NOMO-1 (cell line): ENCODE data around the gene GALNT14.
"Not testable (repeated sequence)": the region's sequence is repeated elsewhere in the genome, so short reads cannot be mapped to it uniquely, and the experiment has no call there.

ENCODE experiments used
- DNase-seq, 2 experiments: peaks; one replicate each; lab custom pipeline; 2025; ENCODE audit not compliant: unreplicated experiment in 2 of 2; lab: John Stamatoyannopoulos, UW

GALNT14 gene

DNA sequence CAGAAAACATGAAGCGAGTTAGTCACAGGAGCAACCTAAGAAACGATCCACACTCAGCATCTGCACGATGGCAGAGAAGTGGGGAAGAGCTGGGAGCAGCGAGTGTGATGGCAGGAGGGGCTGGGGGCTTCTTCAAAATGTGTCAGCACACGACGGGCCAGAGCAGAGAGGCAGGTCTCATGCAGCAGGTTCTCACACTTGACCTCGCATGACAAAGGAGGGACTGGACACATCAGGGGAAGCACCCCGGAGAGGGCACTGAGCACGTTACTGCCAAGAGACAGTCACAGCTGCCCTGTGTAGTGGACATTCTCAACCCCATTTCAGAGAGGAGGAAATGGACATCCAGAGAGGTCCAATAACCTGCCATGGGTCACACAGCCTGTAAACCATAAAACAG is 226.9 kb downstream of the GALNT14 start:
- no peak for DNase-seq

GRCh38 chr2:30910686-30911085 is 227.6 kb downstream of the GALNT14 start:
- DNase-seq = no peak

- DNase-seq = not testable (repeated sequence)
Observed at GRCh38 chr2:30904437-30904836, 233.8 kb downstream of the GALNT14 start.

DNA sequence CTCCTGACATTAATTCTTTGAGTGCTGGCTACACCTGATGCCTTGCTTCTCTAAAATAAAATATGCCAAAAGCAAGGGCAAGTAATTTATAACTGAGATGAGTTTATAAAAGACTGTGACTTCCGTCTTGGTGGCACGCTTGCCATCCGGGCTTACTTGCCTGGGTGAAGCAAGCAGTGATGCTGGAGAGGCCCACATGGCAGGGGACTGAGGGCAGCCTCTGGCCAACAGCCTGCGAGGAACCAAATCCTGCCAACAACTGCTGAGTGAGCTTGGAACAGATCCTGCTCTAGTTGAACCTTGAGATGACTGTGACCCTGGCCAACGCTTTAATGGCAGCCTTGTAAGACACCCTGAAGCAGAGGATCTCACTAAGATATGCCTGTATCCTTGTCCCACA is 234.9 kb downstream of the GALNT14 start:
- DNase-seq = no peak

GRCh38 chr2:30900381-30900780 is 237.9 kb downstream of the GALNT14 start:
- DNase-seq = no peak

- no peak for DNase-seq
Observed at GRCh38 chr2:30899516-30900054, 238.7 kb downstream of the GALNT14 start.

- no peak for DNase-seq
Observed at GRCh38 chr2:30897539-30897938, 240.7 kb downstream of the GALNT14 start.

DNA sequence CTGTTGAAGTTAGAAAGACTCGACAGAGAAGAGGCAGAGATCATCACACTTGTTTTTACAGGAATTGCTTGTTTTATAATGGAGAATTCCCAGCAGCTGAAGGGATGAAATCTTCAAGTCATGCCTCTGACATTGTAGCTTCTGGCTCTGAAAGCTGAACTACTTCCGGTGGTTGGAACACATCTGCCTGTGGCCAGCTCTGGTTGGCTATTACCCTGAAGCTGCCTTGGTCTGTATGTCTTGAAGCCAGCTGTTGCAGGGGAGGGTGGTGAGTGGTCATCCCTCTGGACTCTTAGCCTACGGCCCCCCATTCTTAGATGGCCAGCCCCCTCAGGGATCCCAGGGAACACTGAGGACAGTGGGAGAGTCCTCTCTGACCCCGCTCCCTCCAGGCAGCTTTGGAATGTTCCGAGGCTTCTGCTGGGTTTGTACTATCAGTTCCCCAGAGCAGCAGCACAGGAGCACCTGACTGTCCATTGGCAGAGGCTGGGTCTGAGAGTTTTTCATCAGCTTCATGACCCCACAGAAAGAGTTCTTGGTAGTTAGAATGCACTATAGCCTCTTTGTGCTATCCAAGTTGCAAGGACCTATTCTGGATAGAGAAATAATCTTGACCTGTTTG is 243.6 kb downstream of the GALNT14 start:
- no peak for DNase-seq

DNA sequence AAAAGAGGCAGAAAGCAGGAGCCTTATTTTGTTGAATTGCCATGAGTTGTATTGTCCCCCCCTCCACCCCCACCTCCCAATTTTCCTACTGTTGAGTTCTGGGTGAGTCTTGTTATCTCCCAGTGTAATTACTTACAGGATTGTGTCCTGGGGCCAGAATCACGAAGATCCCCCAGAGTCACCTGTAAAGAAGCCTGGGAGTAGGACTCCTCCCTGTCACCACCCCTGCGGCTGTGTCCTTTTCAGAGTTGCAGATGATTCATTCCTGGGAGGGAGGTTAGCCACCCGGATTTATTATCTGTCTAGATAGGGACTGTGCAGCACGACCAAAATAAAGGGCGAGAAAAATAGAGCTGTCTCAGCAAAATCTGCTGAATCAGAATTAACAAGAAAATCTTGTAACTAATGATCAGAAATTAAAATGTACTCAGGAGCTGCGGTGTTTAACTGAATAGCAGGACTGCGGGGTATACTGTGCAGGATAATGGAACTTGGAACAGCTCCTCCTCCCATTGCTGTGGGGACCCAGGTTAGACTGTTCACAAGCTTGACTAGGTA is 249.3 kb downstream of the GALNT14 start:
- DNase-seq = no peak

- DNase-seq = no peak
Observed at GRCh38 chr2:30886080-30886479, 252.2 kb downstream of the GALNT14 start.

- DNase-seq = no peak
Observed at GRCh38 chr2:30883822-30884221, 254.4 kb downstream of the GALNT14 start.

DNA sequence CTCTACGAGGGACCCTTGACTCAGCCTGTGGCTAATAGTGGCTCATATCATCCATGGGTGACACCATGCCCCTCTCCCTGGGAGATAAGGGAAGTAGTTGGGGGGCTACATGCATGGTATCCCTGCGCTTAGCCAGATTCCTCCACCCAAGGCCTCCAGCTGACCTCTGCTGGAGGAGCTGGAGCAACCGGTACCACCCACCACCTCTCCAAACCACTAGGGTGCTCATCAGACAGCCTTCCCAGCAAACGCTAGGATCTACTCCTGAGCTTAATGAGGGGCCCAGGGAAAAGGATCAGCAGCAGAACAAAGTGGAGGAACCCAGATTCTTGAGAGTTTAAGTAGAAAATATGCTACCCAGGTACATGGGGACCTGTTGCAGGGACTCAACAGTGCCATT is 255.1 kb downstream of the GALNT14 start:
- DNase-seq = no peak

- DNase-seq = no peak
Observed at GRCh38 chr2:30880516-30880915, 257.7 kb downstream of the GALNT14 start.

GRCh38 chr2:30877833-30878232 is 260.4 kb downstream of the GALNT14 start:
- DNase-seq = no peak

DNA sequence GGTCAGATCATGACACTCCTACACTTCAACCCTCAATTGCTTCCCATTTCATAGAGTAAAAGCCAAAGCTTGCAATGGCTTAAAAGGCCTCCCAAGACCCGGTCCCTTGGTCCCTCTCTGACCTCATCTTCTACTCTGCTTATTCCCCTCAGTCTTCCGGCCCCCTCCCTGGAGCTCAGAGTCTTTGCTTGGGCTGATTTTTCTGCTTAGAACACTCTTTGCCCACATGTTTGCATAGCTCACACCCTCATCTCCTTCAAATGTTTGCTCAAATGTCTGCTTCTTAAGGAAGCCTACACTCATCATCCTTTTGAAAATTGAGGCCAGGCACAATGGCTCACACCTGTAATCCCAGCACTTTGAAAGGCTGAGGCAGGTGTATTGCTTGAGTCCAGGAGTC is 265.4 kb downstream of the GALNT14 start:
- no peak for DNase-seq

GRCh38 chr2:30871980-30872789 is 266.1 kb downstream of the GALNT14 start:
- DNase-seq = no peak

DNA sequence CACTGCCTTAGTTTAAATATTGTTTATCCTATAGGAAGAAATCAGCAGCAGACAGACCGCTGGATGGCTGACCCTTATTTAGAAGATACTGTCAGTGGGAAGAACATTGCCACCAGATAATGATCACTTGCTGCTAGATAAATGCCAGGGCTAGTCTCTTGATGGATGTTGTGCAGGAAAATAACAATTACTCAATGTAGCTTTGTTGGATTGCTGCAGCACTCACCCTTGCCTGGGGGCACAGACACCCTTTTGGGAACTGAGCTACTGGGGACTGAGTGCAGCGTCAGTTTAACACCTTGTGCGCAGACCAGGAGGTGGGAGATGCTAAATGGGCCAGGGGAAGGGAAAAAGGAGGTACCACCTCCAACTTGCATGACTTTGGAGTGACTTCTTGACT is 266.8 kb downstream of the GALNT14 start:
- DNase-seq = no peak

DNA sequence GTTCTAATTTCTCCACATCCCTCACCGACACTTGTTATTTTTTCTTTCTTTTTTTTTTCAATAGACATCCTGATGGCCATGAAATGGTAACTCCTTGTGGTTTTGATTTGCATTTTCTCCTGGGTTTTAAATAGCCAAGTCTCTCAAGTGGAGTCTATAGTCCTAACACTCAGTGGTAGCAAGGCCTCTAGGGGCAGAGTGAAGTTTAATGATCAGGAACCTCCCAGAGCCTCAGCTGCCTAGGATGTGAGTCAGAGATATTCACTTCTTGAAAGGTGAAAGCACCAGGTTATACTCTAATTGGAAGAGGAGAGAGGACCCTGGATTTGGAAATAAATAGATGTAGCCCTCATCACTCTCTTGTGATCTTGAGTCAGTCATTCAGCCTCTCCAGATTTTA is 268.3 kb downstream of the GALNT14 start:
- no peak for DNase-seq

- no peak for DNase-seq
Observed at GRCh38 chr2:30867385-30867784, 270.9 kb downstream of the GALNT14 start.

- DNase-seq = peak; percentile 62 to 86
Observed at GRCh38 chr2:30866974-30867373, 271.3 kb downstream of the GALNT14 start.

DNA sequence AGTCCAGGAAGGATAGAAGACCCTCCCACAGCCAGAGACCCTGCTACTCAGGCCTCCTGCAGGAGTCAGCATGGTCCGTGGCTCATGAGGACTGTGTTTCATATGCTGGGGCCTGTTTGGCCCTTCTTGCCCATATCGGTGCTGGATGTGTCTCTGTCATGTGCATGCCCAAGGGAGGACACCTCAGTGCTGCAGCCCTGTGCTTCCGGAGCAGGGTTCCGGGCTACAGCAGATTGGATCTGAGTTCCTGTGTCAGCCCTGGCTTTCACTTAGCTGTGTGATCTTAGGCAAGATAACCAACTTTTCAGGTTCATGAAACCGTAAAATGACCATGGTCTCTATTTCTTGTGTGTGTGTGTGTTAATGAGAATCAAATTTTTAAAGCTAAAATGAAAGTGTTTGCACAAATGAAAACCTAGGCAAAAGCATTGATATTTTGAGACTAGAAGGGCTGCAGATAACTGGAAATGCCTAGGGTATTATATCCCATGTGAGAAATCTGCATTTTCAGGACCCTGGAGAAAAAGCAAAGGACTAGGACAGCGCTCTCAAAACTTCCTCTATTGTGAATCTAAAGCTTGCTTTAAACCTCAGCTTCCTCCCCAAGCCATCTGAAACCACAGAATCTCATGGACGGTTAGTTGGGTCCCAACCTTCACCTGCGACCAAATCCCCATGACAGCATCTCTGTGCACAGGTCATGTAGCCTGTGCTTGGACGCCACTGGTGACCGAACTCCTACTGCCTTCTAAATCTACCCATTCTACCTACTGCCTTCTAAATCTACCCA is 272.2 kb downstream of the GALNT14 start:
- DNase-seq = peak; percentile 52 to 75
